HepG2 (cell line): Measurements from ENCODE around the gene LTB4R. TPM values are rescaled to one million over a fixed set of nuclear protein-coding genes. Genes with fewer than 3 reads are reported as not detected.
A peak's percentile ranks its signal among the peaks of the same experiment; 100 is the strongest.

Source experiments
- CAMTA2 ChIP-seq: sonication (generic); formaldehyde crosslinking; IDR thresholded peaks from 2 replicates; pipeline ENCODE4 v1.4.0; 2020; ENCODE audit warnings: mild to moderate bottlenecking, missing genetic modification reagents, borderline replicate concordance
- FOXP4 ChIP-seq: sonication (generic); formaldehyde crosslinking; IDR thresholded peaks from 2 replicates; pipeline ENCODE4 v1.4.0; 2020; ENCODE audit warnings: missing genetic modification reagents
- GABPA ChIP-seq, 2 experiments: IDR thresholded peaks; 2 replicates each; pipeline ENCODE4 v1.6.1; 2011 to 2016; ENCODE audit warnings: low read depth in 2 of 2, low read length in 1 of 2, missing biosample characterization in 1 of 2, missing genetic modification characterization in 1 of 2
- GMEB1 ChIP-seq: sonication (generic); formaldehyde crosslinking; IDR thresholded peaks from 2 replicates; pipeline ENCODE4 v1.5.1; 2020; ENCODE audit warnings: missing genetic modification reagents, mild to moderate bottlenecking, borderline replicate concordance
- HMGA1 ChIP-seq: sonication (generic); formaldehyde crosslinking; conservative IDR thresholded peaks from 2 replicates; pipeline ENCODE4 v1.4.0; 2020; ENCODE audit warnings: missing genetic modification reagents
- KAT8 ChIP-seq: IDR thresholded peaks from 2 replicates; pipeline ENCODE4 v1.6.1; 2016; ENCODE audit warnings: missing genetic modification reagents, missing compliant biosample characterization
- KLF11 ChIP-seq: IDR thresholded peaks from 2 replicates; pipeline ENCODE4 v1.6.1; 2016; ENCODE audit warnings: missing compliant biosample characterization
- MEIS1 ChIP-seq: sonication (generic); formaldehyde crosslinking; IDR thresholded peaks from 2 replicates; pipeline ENCODE4 v1.9.0; 2021; ENCODE audit warnings: mild to moderate bottlenecking, missing genetic modification reagents, moderate library complexity, borderline replicate concordance
- MIER2 ChIP-seq: IDR thresholded peaks from 2 replicates; pipeline ENCODE4 v1.6.1; 2016; ENCODE audit warnings: missing biosample characterization, missing genetic modification reagents
- MLLT10 ChIP-seq: sonication (generic); formaldehyde crosslinking; IDR thresholded peaks from 2 replicates; pipeline ENCODE4 v1.4.0; 2020; ENCODE audit warnings: missing genetic modification reagents
- MTF2 ChIP-seq: sonication (generic); formaldehyde crosslinking; IDR thresholded peaks from 2 replicates; pipeline ENCODE4 v1.5.0; 2020; ENCODE audit warnings: missing genetic modification reagents, borderline replicate concordance
- PCBP2 ChIP-seq: fragments of 200-400 bp; formaldehyde crosslinking; optimal IDR thresholded peaks from 2 replicates; pipeline ENCODE3; 2018; ENCODE audit warnings: low read length, low read depth; ENCODE audit not compliant: poor library complexity, severe bottlenecking
- SPEN ChIP-seq: sonication (generic); formaldehyde crosslinking; IDR thresholded peaks from 2 replicates; pipeline ENCODE4 v1.5.1; 2020; ENCODE audit warnings: low read depth, mild to moderate bottlenecking, missing genetic modification reagents
- ZEB1 ChIP-seq: IDR thresholded peaks from 2 replicates; pipeline ENCODE4 v1.6.1; 2012; ENCODE audit warnings: mild to moderate bottlenecking, low read depth, inconsistent platforms; ENCODE audit not compliant: insufficient replicate concordance
- ZFP91 ChIP-seq: sonication (generic); formaldehyde crosslinking; IDR thresholded peaks from 2 replicates; pipeline ENCODE4 v1.9.0; 2022; ENCODE audit warnings: missing genetic modification reagents, mild to moderate bottlenecking, borderline replicate concordance
- ZFYVE20 ChIP-seq: sonication (generic); formaldehyde crosslinking; IDR thresholded peaks from 2 replicates; pipeline ENCODE4 v1.8.0; 2023; ENCODE audit warnings: low read depth, mild to moderate bottlenecking, moderate library complexity, missing genetic modification reagents, borderline replicate concordance
- ZNF33B ChIP-seq: sonication (generic); formaldehyde crosslinking; IDR thresholded peaks from 2 replicates; pipeline ENCODE4 v1.5.1; 2020; ENCODE audit warnings: mild to moderate bottlenecking, missing genetic modification reagents
- ZNF713 ChIP-seq: sonication (generic); formaldehyde crosslinking; IDR thresholded peaks from 2 replicates; pipeline ENCODE4 v1.4.0; 2020; ENCODE audit warnings: mild to moderate bottlenecking, missing genetic modification reagents
- ZNF850 ChIP-seq: sonication (generic); formaldehyde crosslinking; conservative IDR thresholded peaks from 2 replicates; pipeline ENCODE4 v1.9.0; 2021; ENCODE audit warnings: mild to moderate bottlenecking, missing genetic modification reagents
- polyA plus RNA-seq, 8 experiments: library from polyadenylated mRNA; depleted of rRNA in 3 of 8; stranded (reverse) in 7 of 8; unstranded in 1 of 8; fragments of >200 nt; fragmentation: Illumina TruSeq in 4 of 8; extraction: Trizol in 4 of 8; gene quantifications; 2 replicates each; pipeline versions ENCODE4 v1.2.1 to v1.2.3, GENCODE V29; 2011 to 2016; ENCODE audit warnings: low read depth in 4 of 8, missing spikeins in 1 of 8, mixed read lengths in 1 of 8; ENCODE audit not compliant: insufficient read depth in 1 of 8
- total RNA-seq, 5 experiments: library from RNA; depleted of rRNA; stranded (reverse); fragments of >200 nt; fragmentation: Illumina TruSeq; extraction: Trizol; gene quantifications; 2 replicates each; pipeline ENCODE4 v1.2.3, GENCODE V29; 2016; ENCODE audit warnings: low read depth in 1 of 5
- TF ChIP-seq, protein P1 (sequence below): sonication (generic); formaldehyde crosslinking; IDR thresholded peaks from 2 replicates; pipeline ENCODE4 v1.8.0; 2022; ENCODE audit warnings: mild to moderate bottlenecking, missing genetic modification reagents
- TF ChIP-seq, protein P2 (sequence below): IDR thresholded peaks from 2 replicates; pipeline ENCODE4 v1.6.1; 2016; ENCODE audit warnings: mild to moderate bottlenecking, missing biosample characterization, missing genetic modification reagents

The LTB4R gene
- total and polyA plus RNA-seq, 2 of the 13 experiments (the other 11 are each of a cell fraction or from before 2014, with no cell fraction given), result 3.2 to 8.2 TPM

- TF ChIP-seq SPEN, result peak; percentile 99
- peak; percentile 97 for TF ChIP-seq GMEB1 (CRISPR knock-in tag)
- TF ChIP-seq, protein P1, sequence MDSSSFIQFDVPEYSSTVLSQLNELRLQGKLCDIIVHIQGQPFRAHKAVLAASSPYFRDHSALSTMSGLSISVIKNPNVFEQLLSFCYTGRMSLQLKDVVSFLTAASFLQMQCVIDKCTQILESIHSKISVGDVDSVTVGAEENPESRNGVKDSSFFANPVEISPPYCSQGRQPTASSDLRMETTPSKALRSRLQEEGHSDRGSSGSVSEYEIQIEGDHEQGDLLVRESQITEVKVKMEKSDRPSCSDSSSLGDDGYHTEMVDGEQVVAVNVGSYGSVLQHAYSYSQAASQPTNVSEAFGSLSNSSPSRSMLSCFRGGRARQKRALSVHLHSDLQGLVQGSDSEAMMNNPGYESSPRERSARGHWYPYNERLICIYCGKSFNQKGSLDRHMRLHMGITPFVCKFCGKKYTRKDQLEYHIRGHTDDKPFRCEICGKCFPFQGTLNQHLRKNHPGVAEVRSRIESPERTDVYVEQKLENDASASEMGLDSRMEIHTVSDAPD, result 0 out of 2 replicates have a peak, but pooled peaks have one; percentile 15
- no peak for TF ChIP-seq PCBP2
- TF ChIP-seq MEIS1 (CRISPR knock-in tag), result peak; percentile 94
- TF ChIP-seq ZNF33B (CRISPR knock-in tag), result peak; percentile 100
- TF ChIP-seq MTF2 (CRISPR knock-in tag), result peak; percentile 53; the same call in 1 of the 2 replicates
- peak; percentile 66; the same call in 1 of the 2 replicates for TF ChIP-seq CAMTA2 (CRISPR knock-in tag)
- TF ChIP-seq, protein P2, sequence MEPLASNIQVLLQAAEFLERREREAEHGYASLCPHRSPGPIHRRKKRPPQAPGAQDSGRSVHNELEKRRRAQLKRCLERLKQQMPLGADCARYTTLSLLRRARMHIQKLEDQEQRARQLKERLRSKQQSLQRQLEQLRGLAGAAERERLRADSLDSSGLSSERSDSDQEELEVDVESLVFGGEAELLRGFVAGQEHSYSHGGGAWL (CRISPR knock-in tag), result peak; percentile 87
- TF ChIP-seq KLF11, result peak; percentile 84; the same call in 1 of the 2 replicates
- TF ChIP-seq HMGA1 (CRISPR knock-in tag), result no peak
- TF ChIP-seq ZNF850 (CRISPR knock-in tag), result peak; percentile 47; the same call in 1 of the 2 replicates
- TF ChIP-seq ZNF713 (CRISPR knock-in tag), result no peak
- TF ChIP-seq ZFP91 (CRISPR knock-in tag), result peak; percentile 98
- TF ChIP-seq ZEB1, result no peak
- TF ChIP-seq FOXP4 (CRISPR knock-in tag), result peak; percentile 86
- peak; percentile 100 for TF ChIP-seq KAT8 (CRISPR knock-in tag)
- no peak for TF ChIP-seq ZFYVE20 (CRISPR knock-in tag)
- no peak for TF ChIP-seq MLLT10 (CRISPR knock-in tag)
- peak; percentile 86 for TF ChIP-seq MIER2
- TF ChIP-seq GABPA (IDR thresholded peaks at IDR 0.05; ENCODE audit: low read depth, low read length), result no peak
- no peak for TF ChIP-seq GABPA (CRISPR knock-in tag; IDR thresholded peaks at IDR 0.05; ENCODE audit: low read depth)
Measured at GRCh38 chr14:24299255-24300191, 11.8 kb upstream of the LTB4R start, which contains the start of the genes DHRS1 and NOP9 (continued).
